NOMO-1 treated with DMSO at 0.1 percent for 48 hours (cell line): Measurements from ENCODE around the gene GPATCH8.

ENCODE experiments used
- DNase-seq: peaks from one replicate; lab custom pipeline; 2025; ENCODE audit not compliant: unreplicated experiment; lab: John Stamatoyannopoulos, UW

The GPATCH8 gene

GRCh38 chr17:44464037-44464436 lies 39.2 kb downstream of the GPATCH8 start:
- no peak for DNase-seq

GRCh38 chr17:44451832-44452231 lies 51.4 kb downstream of the GPATCH8 start:
- DNase-seq = no peak

DNA sequence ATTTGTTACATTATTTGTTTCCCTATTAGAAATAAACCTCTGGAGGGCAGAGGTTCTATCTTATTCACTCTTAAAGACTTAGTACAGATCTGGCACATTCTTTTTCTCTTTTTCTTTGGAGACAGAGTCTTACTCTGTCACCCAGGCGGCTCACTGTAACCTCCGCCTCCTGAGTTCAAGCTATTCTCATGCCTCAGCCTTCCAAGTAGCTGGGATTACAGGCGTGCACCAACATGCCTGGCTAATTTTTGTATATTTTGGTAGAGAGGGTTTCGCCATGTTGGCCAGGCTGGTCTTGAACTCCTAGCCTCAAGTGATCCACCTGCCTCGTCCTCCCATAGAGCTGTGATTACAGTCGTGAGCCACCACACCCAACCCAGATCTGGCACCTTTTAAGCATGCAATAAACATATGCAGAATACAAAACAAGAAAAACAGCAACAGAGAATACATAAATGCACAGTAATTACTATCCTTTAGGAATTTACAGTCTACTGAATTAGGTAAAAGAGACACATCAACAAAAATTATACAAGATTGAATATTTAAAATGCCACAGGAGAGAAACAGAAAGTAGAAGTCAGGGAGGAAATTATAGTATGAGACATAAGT lies 52.1 kb downstream of the GPATCH8 start:
- no peak for DNase-seq

- DNase-seq = no peak
Measured at GRCh38 chr17:44448412-44448811, 54.8 kb downstream of the GPATCH8 start.

DNA sequence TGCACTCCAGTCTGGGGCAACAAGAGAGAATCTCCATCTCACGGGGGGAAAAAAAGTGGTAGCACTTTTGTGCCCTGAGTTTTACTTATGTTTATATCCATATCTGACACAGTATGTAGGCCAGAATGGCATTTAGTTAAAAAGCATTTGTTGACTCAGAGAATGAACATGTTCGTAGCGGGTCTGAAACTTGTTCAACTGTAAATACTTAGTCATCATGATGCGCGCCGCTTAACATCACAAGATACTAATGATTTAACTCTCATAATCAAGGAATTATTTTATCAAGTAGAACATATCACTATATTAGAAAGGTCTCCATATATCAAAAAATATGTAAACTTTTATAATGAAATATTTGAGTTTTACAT lies 58.5 kb downstream of the GPATCH8 start:
- no peak for DNase-seq

- DNase-seq = no peak
Measured at GRCh38 chr17:44442806-44443205, 60.4 kb downstream of the GPATCH8 start.

- DNase-seq = no peak
Measured at GRCh38 chr17:44439168-44439567, 64.0 kb downstream of the GPATCH8 start.

DNA sequence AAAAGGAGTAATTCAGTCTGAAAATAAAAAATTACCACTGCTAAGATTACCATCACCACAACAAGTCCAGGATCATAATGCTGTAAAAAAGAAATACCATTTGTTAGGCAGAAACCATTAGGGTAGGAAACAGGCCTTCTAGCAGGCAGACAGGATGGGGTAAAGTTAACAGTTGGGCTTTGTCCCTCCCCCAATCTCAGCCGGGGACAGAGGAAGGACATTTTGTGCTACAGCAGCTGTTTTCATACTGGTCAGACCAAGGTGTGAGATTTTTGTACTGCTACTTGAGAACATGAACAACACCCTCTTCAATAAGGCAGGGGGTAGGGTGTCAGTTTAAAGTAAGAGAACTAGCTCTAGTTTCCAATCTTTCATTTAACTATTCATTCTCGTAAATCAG lies 64.6 kb downstream of the GPATCH8 start:
- DNase-seq = no peak

- no peak for DNase-seq
Measured at GRCh38 chr17:44436336-44436735, 66.9 kb downstream of the GPATCH8 start.

DNA sequence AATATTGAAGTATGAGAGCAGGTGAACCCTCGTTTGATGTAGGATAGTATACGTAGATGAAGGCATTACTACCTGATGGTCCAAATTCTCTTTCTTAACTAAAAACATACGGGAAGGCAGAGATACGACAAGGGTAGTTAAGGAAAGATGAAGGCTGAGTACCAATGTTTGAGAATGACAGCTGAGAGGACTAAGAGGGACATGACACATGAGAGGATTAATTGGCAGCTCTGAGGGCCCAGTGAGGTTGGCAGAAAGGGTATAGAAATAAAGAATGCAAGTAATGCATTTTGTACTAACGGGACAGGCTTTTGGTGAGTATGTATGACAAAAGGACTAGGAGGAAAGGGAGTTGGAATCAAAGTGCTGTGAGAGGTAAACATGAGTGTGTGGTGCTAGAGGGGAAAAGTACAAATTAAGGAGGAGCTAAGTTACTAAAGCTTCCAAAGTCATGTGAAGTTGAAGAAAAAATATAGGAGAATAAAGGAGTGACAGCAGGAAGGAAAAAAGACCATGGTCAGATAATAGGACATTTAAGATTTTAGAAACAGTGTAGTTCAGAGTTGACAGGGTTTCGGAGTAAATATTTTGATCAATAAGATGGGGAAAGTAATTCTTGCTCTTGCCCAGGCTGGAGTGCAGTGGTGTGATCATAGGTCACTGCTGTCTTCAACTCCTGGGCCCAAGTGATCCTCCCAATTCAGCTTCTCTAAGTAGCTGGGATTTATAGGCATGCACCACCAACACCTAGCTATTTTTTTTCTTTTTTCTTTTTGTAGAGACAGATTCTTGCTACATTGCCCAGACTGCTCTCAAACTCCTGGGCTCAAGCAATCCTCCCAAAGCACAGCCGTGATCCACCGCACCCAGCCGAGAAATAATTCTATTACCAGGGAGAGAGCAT lies 70.7 kb downstream of the GPATCH8 start:
- no peak for DNase-seq

DNA sequence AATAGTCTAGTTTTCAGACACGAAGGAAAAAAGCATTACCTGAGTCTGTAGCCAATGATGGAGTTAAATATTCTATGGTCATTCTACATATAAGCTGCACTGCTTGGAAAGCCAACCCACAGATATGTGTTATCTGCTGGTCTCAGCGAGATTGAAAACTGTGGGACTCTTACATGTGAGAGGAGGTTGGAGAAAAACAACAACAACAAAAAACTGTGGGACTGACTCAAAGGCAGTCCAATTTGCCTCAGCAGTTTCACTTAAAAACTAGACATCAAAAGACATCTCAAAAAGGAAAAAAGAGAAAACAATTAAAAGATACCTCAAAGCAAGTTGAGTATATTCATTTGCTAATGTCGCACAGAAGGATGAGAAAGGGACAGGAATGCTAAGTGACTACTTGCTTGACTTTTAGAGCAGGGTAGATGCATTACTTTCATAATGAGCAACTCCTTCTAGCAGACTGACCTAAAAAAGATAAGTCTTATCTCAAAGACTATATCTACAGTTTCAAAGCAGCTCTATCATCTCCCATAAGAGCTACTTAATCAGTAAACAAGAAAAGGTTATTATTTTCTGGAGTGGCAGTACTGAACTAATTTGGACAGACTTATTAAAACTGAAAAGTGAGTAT lies 78.3 kb downstream of the GPATCH8 start:
- no peak for DNase-seq

DNA sequence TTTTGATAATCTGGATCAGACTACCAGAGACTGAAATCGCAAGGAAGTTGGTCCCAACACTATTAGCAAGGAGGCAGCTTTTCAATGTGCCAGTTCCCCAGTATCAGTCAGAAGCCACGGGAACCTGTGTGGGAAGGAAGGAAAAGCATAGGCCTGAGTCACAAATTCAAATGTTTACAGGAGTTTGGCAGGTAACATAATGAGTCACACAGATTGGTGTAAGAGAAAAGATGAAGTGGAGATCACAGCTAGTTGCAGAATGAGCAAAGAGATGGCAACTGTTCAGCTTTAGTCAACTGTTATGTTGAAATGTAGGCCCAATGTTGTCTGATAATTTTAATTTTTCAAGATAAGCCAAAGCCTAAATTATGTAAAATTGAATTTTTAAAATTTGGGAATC lies 85.7 kb downstream of the GPATCH8 start:
- DNase-seq = no peak

DNA sequence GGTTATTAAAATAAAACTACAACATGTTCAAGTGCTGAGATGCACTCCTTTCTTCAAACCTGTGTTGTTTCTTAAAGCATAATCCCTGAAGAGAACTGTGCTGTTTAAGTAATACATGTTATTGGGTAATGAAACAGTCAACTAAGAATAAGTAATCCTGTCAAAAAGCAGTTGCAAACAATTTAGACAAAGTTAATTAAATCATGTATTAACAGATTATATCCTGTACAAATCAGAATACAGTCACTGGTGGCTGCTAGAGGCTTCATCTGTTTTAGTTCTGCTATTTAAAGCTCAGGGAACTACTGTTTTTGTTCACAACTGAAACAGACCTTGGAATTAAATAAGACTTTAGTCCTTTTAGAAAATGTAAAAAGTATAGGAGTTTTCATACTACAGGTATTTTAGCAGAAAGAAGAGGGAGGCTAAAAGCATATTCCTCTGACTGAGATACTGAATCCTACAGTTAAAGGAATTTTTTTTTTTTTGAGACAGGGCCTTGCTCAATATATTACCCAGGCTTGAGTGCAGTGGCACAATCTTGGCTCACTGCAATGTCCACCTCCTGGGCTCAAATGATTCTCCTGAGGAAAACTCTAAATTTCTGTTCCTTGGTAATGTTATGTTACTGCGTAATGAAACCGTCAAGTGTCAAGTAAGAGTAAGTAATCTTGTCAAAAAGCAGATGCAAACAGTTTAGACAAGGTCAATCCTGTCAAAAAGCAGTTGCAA lies 86.5 kb downstream of the GPATCH8 start:
- no peak for DNase-seq

- no peak for DNase-seq
Measured at GRCh38 chr17:44414394-44415155, 88.6 kb downstream of the GPATCH8 start.

- no peak for DNase-seq
Measured at GRCh38 chr17:44409309-44410028, 93.7 kb downstream of the GPATCH8 start.

- DNase-seq = no peak
Measured at GRCh38 chr17:44408786-44409185, 94.4 kb downstream of the GPATCH8 start.

DNA sequence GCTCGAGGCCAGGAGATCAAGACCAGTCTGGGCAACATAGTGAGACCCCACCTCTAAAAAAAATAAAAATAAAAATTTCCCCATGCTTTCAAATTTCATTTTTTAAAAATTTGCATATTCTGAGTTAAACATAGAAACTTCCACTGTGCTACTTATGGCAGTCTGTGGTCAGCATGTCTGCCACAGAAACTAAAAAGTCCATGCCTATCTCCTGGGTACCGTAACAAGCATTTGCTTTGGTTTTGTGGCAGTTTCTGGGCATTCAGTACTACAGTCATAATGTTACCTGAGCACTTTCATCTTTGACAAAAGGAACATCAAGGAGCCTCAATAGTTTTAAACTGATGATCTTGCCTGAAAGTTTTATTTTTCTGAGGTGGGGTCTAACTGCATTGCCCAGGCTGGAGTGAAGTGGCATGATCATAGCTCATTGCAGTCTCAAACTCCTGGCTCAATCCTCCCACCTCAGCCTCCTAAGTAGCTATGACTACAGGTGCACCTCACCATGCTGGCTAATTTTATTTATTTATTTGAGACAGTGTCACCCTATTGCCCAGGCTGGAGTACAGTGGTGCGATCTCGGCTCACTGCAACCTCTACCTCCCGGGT lies 100.5 kb downstream of the GPATCH8 start:
- no peak for DNase-seq

- DNase-seq = no peak
Measured at GRCh38 chr17:44400226-44400847, 102.9 kb downstream of the GPATCH8 start.
